Stomach (tissue), 9 donors: Measurements from ENCODE around the gene AIFM3. TPM values are rescaled to one million over a fixed set of nuclear protein-coding genes. Genes with fewer than 3 reads are reported as not detected.
A peak's percentile ranks its signal among the peaks of the same experiment; 100 is the strongest.
"Not testable (repeated sequence)": the region's sequence is repeated elsewhere in the genome, so short reads cannot be mapped to it uniquely, and the experiment has no call there.

Experiments used
- DNase-seq, 2 donors: peaks; one replicate each; pipeline versions ENCODE4 v3.0.0 to v3.0.0-alpha.2; 2013 to 2019
- H3K27ac ChIP-seq, 5 donors: fragments of 200-600 bp in 4 of 5; sonication (generic) in 4 of 5; one replicate each; pipeline ENCODE4 v1.5.1; 2013 to 2019; ENCODE audit warnings: mild to moderate bottlenecking in 1 of 5, moderate library complexity in 1 of 5
- H3K27me3 ChIP-seq, 3 donors: fragments of 200-600 bp; sonication (generic); one replicate each; pipeline ENCODE4 v1.5.1; 2017 to 2019; ENCODE audit warnings: mixed run types in 1 of 3
- H3K36me3 ChIP-seq, 4 donors: fragments of 200-600 bp; sonication (generic); 1 replicate in 3 of 4; 2 replicates in 1 of 4; pipeline ENCODE4 v1.5.1; 2016 to 2019
- H3K4me1 ChIP-seq, 4 donors: fragments of 200-600 bp; sonication (generic); one replicate each; pipeline ENCODE4 v1.5.1; 2016 to 2019
- H3K4me3 ChIP-seq, 4 donors: fragments of 200-600 bp; sonication (generic) in 3 of 4; one replicate each; pipeline ENCODE4 v1.5.1; 2016 to 2019; ENCODE audit warnings: mild to moderate bottlenecking in 1 of 4
- H3K9me3 ChIP-seq, 4 donors: fragments of 200-600 bp; sonication (generic); one replicate each; pipeline ENCODE4 v1.5.1; 2016 to 2019
- EP300 ChIP-seq: sonication (generic); formaldehyde crosslinking; IDR thresholded peaks from one replicate; pipeline ENCODE4 v1.6.1; 2017; ENCODE audit warnings: antibody characterized with exemption
- POLR2A ChIP-seq, 4 donors: fragments of 450-650 bp; IDR thresholded peaks; one replicate each; pipeline ENCODE4 v1.6.1; 2016; ENCODE audit warnings: antibody characterized with exemption in 4 of 4, control low read depth in 2 of 4, mild to moderate bottlenecking in 1 of 4, moderate library complexity in 1 of 4
- POLR2AphosphoS5 ChIP-seq, 3 donors: sonication (generic); formaldehyde crosslinking; IDR thresholded peaks; one replicate each; pipeline ENCODE4 v1.6.1; 2016; ENCODE audit warnings: antibody characterized with exemption in 3 of 3
- WGBS, 5 donors: extraction: QIAGEN DNeasy Blood & Tissue Kit in 3 of 5; methylation state at CpG; one replicate each; pipeline versions ENCODE4 v1.1.5 to v1.1.7; 2013 to 2018; 5-methylcytosine and 5-hydroxymethylcytosine counted together
- intact Hi-C: fragments of 100-400 bp; cut with DNase I; formaldehyde crosslinking; loops from one replicate; pipeline ENCODE4 v1.15.1; 2023; ENCODE audit warnings: low total_unique reads
- polyA plus RNA-seq, 3 donors: library from polyadenylated mRNA; stranded (reverse); fragments of 200-250 nt; gene quantifications; one replicate each; pipeline ENCODE4 v1.2.3, GENCODE V29; 2013
- total RNA-seq, 5 donors: library from RNA; depleted of rRNA; stranded (reverse); fragments of >200 nt; gene quantifications; one replicate each; pipeline versions ENCODE4 v1.1.0 to v1.2.3, GENCODE V29; 2014 to 2016
- TF ChIP-seq, protein P1 (sequence below), 7 experiments: fragments of 450-650 bp in 4 of 7; fragments of 200-600 bp in 3 of 7; sonication (generic) in 3 of 7; IDR thresholded peaks; one replicate each; pipeline ENCODE4 v1.5.1; 2016 to 2019; ENCODE audit warnings: antibody characterized with exemption in 7 of 7, control low read depth in 2 of 7, mild to moderate bottlenecking in 1 of 7
- donor health status: healthy with polysubstance abuse.
- donor health status: Bipolar disorder and iron deficiency.
- donor health status: healthy.

Gene AIFM3
- total and polyA plus RNA-seq, 8 donors, result 0.55 to 157 (median 2.1) TPM; not detected in 3

GRCh38 chr22:20937031-20937793 is 29.8 kb upstream of the AIFM3 start:
- Histone ChIP-seq H3K9me3 (no peaks in the 10 kb centered on the region), H3K27me3 (no peaks in the 10 kb centered on the region), H3K27ac (peak overlapping the region in 3 of 5 donors; percentile 2 to 18 (median 15)), H3K36me3 (peaks cover 3 to 41% (median 36%) of the 10 kb centered on the region in 4 donors), H3K4me3 (no peak overlapping the region), H3K4me1 (peaks cover 32 to 86% (median 66%) of the 10 kb centered on the region in 4 donors)
- TF ChIP-seq POLR2AphosphoS5 (IDR thresholded peaks at IDR 0.05) (no peak), POLR2A (IDR thresholded peaks at IDR 0.05) (no peak), EP300 (no peak)
- TF ChIP-seq, protein P1, sequence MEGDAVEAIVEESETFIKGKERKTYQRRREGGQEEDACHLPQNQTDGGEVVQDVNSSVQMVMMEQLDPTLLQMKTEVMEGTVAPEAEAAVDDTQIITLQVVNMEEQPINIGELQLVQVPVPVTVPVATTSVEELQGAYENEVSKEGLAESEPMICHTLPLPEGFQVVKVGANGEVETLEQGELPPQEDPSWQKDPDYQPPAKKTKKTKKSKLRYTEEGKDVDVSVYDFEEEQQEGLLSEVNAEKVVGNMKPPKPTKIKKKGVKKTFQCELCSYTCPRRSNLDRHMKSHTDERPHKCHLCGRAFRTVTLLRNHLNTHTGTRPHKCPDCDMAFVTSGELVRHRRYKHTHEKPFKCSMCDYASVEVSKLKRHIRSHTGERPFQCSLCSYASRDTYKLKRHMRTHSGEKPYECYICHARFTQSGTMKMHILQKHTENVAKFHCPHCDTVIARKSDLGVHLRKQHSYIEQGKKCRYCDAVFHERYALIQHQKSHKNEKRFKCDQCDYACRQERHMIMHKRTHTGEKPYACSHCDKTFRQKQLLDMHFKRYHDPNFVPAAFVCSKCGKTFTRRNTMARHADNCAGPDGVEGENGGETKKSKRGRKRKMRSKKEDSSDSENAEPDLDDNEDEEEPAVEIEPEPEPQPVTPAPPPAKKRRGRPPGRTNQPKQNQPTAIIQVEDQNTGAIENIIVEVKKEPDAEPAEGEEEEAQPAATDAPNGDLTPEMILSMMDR (IDR thresholded peaks at IDR 0.05), result no peak
- peak; percentile 46 to 80 for DNase-seq
- intact Hi-C loops, result no loop called here
- 42 to 61% (median 50%) methylated on average over 12 of the region's 12 CpGs for WGBS, 5 donors

GRCh38 chr22:20937794-20938671 is 29.0 kb upstream of the AIFM3 start:
- peaks cover 3 to 41% (median 36%) of the 10 kb centered on the region in 4 donors for H3K36me3 ChIP-seq
- no peaks in the 10 kb centered on the region for H3K27me3 ChIP-seq
- H3K4me1 ChIP-seq, result peaks cover 32 to 89% (median 65%) of the 10 kb centered on the region in 4 donors
- DNase-seq, result no peak
- no peaks in the 10 kb centered on the region for H3K9me3 ChIP-seq
- TF ChIP-seq POLR2AphosphoS5 (IDR thresholded peaks at IDR 0.05) (no peak), EP300 (no peak), POLR2A (IDR thresholded peaks at IDR 0.05) (no peak)
- TF ChIP-seq, protein P1 (IDR thresholded peaks at IDR 0.05), result no peak
- intact Hi-C loops, result no loop called here
- no peak overlapping the region for H3K4me3 ChIP-seq
- H3K27ac ChIP-seq, result peak overlapping the region in 2 of 5 donors; percentile 2 to 15
- 61 to 70% (median 63%) methylated on average over 8 of the region's 8 CpGs for WGBS, 5 donors

DNA sequence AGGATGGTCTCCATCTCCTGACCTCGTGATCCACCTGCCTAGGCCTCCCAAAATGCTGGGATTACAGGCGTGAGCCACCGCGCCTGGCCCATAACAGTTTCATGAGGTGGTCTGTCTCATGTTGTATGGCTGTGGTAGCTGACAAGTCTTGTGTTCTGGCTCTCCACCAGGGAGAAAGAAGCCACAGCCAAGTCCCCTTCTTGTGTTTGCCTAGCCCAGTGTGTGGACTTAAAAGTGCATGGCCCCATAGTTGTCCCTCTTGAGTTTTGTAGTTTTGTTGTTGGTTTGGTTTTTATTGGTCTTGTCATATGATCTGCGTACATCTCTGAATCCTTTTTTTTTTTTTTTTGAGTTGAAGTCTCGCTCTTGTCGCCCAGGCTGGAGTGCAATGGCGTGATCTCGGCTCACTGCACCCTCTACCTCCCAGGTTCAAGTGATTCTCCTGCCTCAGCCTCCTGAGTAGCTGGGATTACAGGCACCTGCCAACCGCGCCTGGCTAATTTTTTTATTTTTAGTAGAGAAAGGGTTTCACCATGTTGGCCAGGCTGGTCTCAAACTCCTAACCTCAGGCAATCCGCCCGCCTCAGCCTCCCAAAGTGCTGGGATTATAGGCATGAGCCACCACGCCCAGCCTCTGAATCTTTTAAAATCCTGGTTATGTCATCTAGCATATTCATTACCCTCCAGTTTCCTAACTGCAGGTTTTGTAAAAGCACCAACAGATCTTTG is 27.4 kb upstream of the AIFM3 start:
- H3K27me3 ChIP-seq, DNase-seq, intact Hi-C loops, H3K4me3 ChIP-seq, H3K9me3 ChIP-seq: not testable (repeated sequence)
- 93 to 98% (median 96%) methylated on average over 14 of the region's 14 CpGs for WGBS, 5 donors
- peaks cover 32 to 83% (median 66%) of the 10 kb centered on the region in 4 donors for H3K4me1 ChIP-seq
- peaks cover 3 to 31% (median 24%) of the 10 kb centered on the region in 4 donors for H3K36me3 ChIP-seq
- peak overlapping the region in 1 of 5 donors; percentile 32 for H3K27ac ChIP-seq

DNA sequence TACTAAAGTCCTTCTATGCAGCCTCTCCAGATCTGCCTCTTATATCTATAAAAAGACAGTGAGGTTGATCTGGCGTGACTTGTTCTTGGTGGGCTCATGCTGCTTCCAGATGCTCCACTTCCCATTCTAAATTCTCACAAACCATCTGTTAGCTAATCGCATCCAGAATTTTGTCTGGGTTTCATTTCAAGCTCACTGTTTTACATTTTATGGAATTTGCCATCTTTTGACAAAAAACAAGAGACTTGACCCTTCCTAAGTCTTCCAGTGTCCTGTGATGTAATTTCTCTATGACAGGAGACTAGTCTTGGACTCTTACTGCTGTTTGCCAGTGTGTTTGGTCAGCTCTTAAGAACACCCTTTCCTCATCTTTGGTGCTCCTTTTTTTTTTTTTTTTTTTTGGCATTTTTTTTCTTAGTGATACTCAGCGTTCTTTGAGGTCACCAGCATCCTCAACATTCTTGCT is 26.8 kb upstream of the AIFM3 start:
- peak overlapping the region in 1 of 5 donors; percentile 32 for H3K27ac ChIP-seq
- DNase-seq, result peak in 1 of 2 donors; percentile 10
- 69 to 79% (median 72%) methylated on average over 3 of the region's 3 CpGs for WGBS, 5 donors
- H3K4me1 ChIP-seq, result peaks cover 32 to 87% (median 70%) of the 10 kb centered on the region in 4 donors
- no peaks in the 10 kb centered on the region for H3K9me3 ChIP-seq
- H3K27me3 ChIP-seq, result no peaks in the 10 kb centered on the region
- peaks cover 3 to 25% (median 19%) of the 10 kb centered on the region in 4 donors for H3K36me3 ChIP-seq
- no peak overlapping the region for H3K4me3 ChIP-seq
- intact Hi-C loops, result no loop called here
- TF ChIP-seq POLR2AphosphoS5 (IDR thresholded peaks at IDR 0.05) (no peak), POLR2A (IDR thresholded peaks at IDR 0.05) (no peak), EP300 (no peak)
- TF ChIP-seq, protein P1 (IDR thresholded peaks at IDR 0.05), result no peak
